Neural cell (in vitro differentiated cells): ENCODE results near the gene GNAI2. TPM values are rescaled to one million over a fixed set of nuclear protein-coding genes. Genes with fewer than 3 reads are reported as not detected.

Experiments
- H2AFZ ChIP-seq: fragments of 200-600, 300-800 bp; sonication (generic), shearing (Covaris generic); 2 replicates; pipeline ENCODE4 v1.6.0; 2014; ENCODE audit warnings: low read depth, mild to moderate bottlenecking, antibody characterized with exemption, low read length, moderate library complexity
- H3F3A ChIP-seq: fragments of 200-600 bp; shearing (Covaris generic); 2 replicates; pipeline ENCODE4 v1.6.1; 2016; ENCODE audit warnings: mild to moderate bottlenecking, moderate library complexity, mixed read lengths, antibody characterized with exemption, low read length; ENCODE audit not compliant: insufficient read depth, poor library complexity, severe bottlenecking
- H3K27ac ChIP-seq: fragments of 200-600, 300-800 bp; sonication (generic), shearing (Covaris generic); 2 replicates; pipeline ENCODE4 v1.5.1; 2014; ENCODE audit warnings: mild to moderate bottlenecking, low read length, moderate library complexity
- H3K27me3 ChIP-seq: fragments of 300-800, 200-600 bp; sonication (generic), shearing (Covaris generic); 2 replicates; pipeline ENCODE4 v1.6.0; 2014; ENCODE audit warnings: mild to moderate bottlenecking, low read depth, low read length, moderate library complexity; ENCODE audit not compliant: insufficient read depth
- H3K36me3 ChIP-seq: fragments of 300-800, 200-600 bp; sonication (generic), shearing (Covaris generic); 2 replicates; pipeline ENCODE4 v1.5.1; 2014; ENCODE audit warnings: mild to moderate bottlenecking, antibody characterized with exemption, low read length, moderate library complexity; ENCODE audit not compliant: insufficient read depth
- H3K4me2 ChIP-seq: fragments of 300-800, 200-600 bp; sonication (generic), shearing (Covaris generic); 2 replicates; pipeline ENCODE4 v1.6.0; 2014; ENCODE audit warnings: mild to moderate bottlenecking, low read length
- H3K4me3 ChIP-seq: fragments of 300-800, 200-600 bp; sonication (generic), shearing (Covaris generic); 2 replicates; pipeline ENCODE4 v1.5.1; 2014; ENCODE audit warnings: mild to moderate bottlenecking, low read length, moderate library complexity
- H3K79me2 ChIP-seq: fragments of 200-600 bp; shearing (Covaris generic); replicated peaks from 2 replicates; pipeline ENCODE4 v1.6.0; 2014; ENCODE audit warnings: mild to moderate bottlenecking, low read length, moderate library complexity; ENCODE audit not compliant: insufficient read depth
- H3K9ac ChIP-seq: fragments of 300-800, 200-600 bp; sonication (generic), shearing (Covaris generic); 2 replicates; pipeline ENCODE4 v1.6.1; 2016; ENCODE audit warnings: mild to moderate bottlenecking, low read length, mixed read lengths
- H3K9me2 ChIP-seq: fragments of 200-600 bp; shearing (Covaris generic); 2 replicates; pipeline ENCODE4 v1.6.1; 2016; ENCODE audit warnings: mild to moderate bottlenecking, low read length, mixed read lengths; ENCODE audit not compliant: insufficient read depth
- H3K9me3 ChIP-seq: fragments of 200-600, 300-800 bp; sonication (generic), shearing (Covaris generic); 2 replicates; pipeline ENCODE4 v1.6.1; 2016; ENCODE audit warnings: mild to moderate bottlenecking, mixed run types, low read length, moderate library complexity, mixed read lengths
- H4K20me1 ChIP-seq: fragments of 200-600 bp; shearing (Covaris generic); 2 replicates; pipeline ENCODE4 v1.6.1; 2016; ENCODE audit warnings: mild to moderate bottlenecking, mixed run types; ENCODE audit not compliant: insufficient read depth
- CTCF ChIP-seq: fragments of 450-650 bp; IDR thresholded peaks from 2 replicates; pipeline ENCODE4 v1.5.1; 2014; ENCODE audit warnings: antibody characterized with exemption, mild to moderate bottlenecking, moderate library complexity; ENCODE audit not compliant: poor library complexity, severe bottlenecking
- EP300 ChIP-seq: fragments of 450-650 bp; conservative IDR thresholded peaks from 2 replicates; pipeline ENCODE4 v1.6.1; 2014; ENCODE audit warnings: antibody characterized with exemption, mild to moderate bottlenecking, moderate library complexity; ENCODE audit not compliant: poor library complexity, severe bottlenecking
- EZH2 ChIP-seq: fragments of 200-600, 300-800 bp; shearing (Covaris generic), sonication (generic); IDR thresholded peaks from 2 replicates; pipeline ENCODE4 v1.6.1; 2014; ENCODE audit warnings: antibody characterized with exemption, low read length, borderline replicate concordance, mild to moderate bottlenecking; ENCODE audit not compliant: insufficient read depth, poor library complexity, severe bottlenecking
- MXI1 ChIP-seq: fragments of 450-650 bp; conservative IDR thresholded peaks from 2 replicates; pipeline ENCODE4 v1.6.1; 2014; ENCODE audit warnings: antibody characterized with exemption, mild to moderate bottlenecking; ENCODE audit not compliant: poor library complexity, severe bottlenecking
- POLR2AphosphoS5 ChIP-seq: IDR thresholded peaks from 2 replicates; pipeline ENCODE4 v1.6.1; 2012
- RAD21 ChIP-seq: fragments of 450-650 bp; conservative IDR thresholded peaks from 2 replicates; pipeline ENCODE4 v1.6.1; 2014; ENCODE audit warnings: antibody characterized with exemption, mild to moderate bottlenecking, moderate library complexity
- REST ChIP-seq: IDR thresholded peaks from 2 replicates; pipeline ENCODE4 v1.6.1; 2012; ENCODE audit warnings: borderline replicate concordance
- SMC3 ChIP-seq: fragments of 450-650 bp; conservative IDR thresholded peaks from 2 replicates; pipeline ENCODE4 v1.6.1; 2014; ENCODE audit warnings: antibody characterized with exemption, mild to moderate bottlenecking, moderate library complexity; ENCODE audit not compliant: poor library complexity
- TAF1 ChIP-seq: IDR thresholded peaks from 2 replicates; pipeline ENCODE4 v1.6.1; 2012; ENCODE audit warnings: low read depth
- polyA plus RNA-seq: library from polyadenylated mRNA; depleted of rRNA; stranded (reverse); fragments of >200 nt; gene quantifications from 2 replicates; pipeline ENCODE4 v1.2.3, GENCODE V29; 2014

Gene GNAI2
- polyA plus RNA-seq, 1 donor from 2014 or later: 101 TPM

DNA sequence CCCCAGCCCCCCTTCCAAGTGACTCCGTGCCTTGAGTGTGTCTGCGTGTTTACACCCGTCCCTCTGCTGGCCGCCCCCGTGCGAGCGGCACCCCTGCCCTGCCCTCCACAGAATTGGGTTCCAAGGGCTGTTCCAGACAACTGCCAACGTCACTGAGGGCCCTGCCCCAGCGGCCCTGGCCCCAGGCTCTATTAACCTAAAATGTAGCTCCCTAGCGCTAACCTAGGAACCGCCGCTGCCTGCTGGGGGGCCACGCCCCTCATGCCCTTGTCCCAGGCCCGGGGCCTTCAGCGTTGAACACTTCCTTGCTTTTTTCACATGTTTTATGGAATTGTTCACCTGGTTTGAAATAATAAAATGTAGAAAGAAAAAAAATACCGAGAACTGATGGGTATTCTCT lies 23.0 kb downstream of the GNAI2 start:
- TF ChIP-seq EP300 (no peak), RAD21 (no peak), REST (no peak), POLR2AphosphoS5 (no peak), MXI1 (no peak), SMC3 (no peak), EZH2 (no peak), TAF1 (no peak), CTCF (no peak)
- H3K27ac ChIP-seq: no peak overlapping the region
- peaks cover 5% of the 10 kb centered on the region for H3K36me3 ChIP-seq
- H3K4me3 ChIP-seq: no peak overlapping the region
- peaks cover 5% of the 10 kb centered on the region for H3F3A ChIP-seq
- H3K4me2 ChIP-seq: no peak overlapping the region
- H3K9me3 ChIP-seq: no peaks in the 10 kb centered on the region
- H3K9ac ChIP-seq: peak overlapping the region; percentile 95
- H2AFZ ChIP-seq: no peak overlapping the region
- H3K9me2 ChIP-seq: no peaks in the 10 kb centered on the region
- H3K79me2 ChIP-seq: no peaks in the 10 kb centered on the region
- H4K20me1 ChIP-seq: no peaks in the 10 kb centered on the region
- no peaks in the 10 kb centered on the region for H3K27me3 ChIP-seq

DNA sequence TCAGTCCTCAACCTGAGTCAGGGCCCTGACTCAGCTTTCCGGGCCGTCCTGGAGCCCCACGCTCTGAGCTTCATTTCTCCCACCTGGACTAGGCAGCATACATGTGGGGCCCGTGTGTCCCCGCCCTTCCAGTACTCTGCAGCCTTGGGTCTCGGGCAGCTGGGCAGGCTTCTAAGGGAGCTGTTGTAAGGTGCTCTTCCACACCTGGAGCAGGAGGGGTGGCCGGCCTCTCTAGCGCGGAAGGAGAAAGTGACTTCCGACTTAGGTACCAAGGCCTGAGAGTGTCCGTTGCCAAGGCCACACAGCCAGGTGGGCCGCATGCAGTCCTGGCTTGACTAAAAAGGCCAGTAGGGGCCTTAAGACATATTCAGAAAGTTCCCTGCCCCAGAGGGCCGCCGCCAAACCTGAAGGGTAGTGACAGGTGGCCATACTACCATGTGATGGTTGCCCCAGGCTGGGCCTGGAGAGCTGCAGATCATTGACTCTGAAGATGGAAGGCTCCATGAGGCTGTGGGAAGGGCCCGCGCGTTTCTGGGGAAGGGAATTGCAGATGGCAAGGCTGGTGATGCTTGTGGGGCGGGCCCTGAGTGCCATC lies 23.5 kb downstream of the GNAI2 start:
- Histone ChIP-seq H3K36me3 (peaks cover 5% of the 10 kb centered on the region), H3K9me2 (no peaks in the 10 kb centered on the region), H3K9ac (peak overlapping the region; percentile 95), H3K27me3 (no peaks in the 10 kb centered on the region), H3K27ac (peak overlapping the region; percentile 90), H3K79me2 (no peaks in the 10 kb centered on the region), H3K4me3 (peak overlapping the region; percentile 69), H4K20me1 (no peaks in the 10 kb centered on the region), H3K9me3 (no peaks in the 10 kb centered on the region), H2AFZ (no peak overlapping the region), H3F3A (peaks cover 5% of the 10 kb centered on the region), H3K4me2 (no peak overlapping the region)
- TF ChIP-seq TAF1 (peak; percentile 6), CTCF (no peak)
